Measurements from ENCODE around the gene ARHGAP18. TPM values are rescaled to one million over a fixed set of nuclear protein-coding genes. Genes with fewer than 3 reads are reported as not detected.

Gene ARHGAP18
- total RNA-seq, 1 experiment from 2014 or later: 2.4 TPM

- Histone ChIP-seq H3K23me2 (ENCODE audit: insufficient read length, low read depth, low read length, poor library complexity, severe bottlenecking) (no peaks in the 10 kb centered on the region), H2BK20ac (ENCODE audit: low read depth, low read length, poor library complexity, severe bottlenecking) (no peak overlapping the region), H2BK120ac (ENCODE audit: low read depth, low read length, poor library complexity, severe bottlenecking) (no peak overlapping the region), H3K79me1 (ENCODE audit: insufficient read depth, low read depth, low read length, poor library complexity, severe bottlenecking) (no peaks in the 10 kb centered on the region), H3T11ph (ENCODE audit: low read length) (no peak overlapping the region), H2BK12ac (ENCODE audit: insufficient read length, low read depth, low read length) (no peak overlapping the region), H2BK15ac (ENCODE audit: low read depth, low read length) (no peak overlapping the region), H2BK5ac (ENCODE audit: insufficient read length, low read length) (no peak overlapping the region), H3K56ac (ENCODE audit: insufficient read length, low read depth, low read length) (no peak overlapping the region), H3K4me1 (ENCODE audit: insufficient read depth, low read length) (no peaks in the 10 kb centered on the region), H3K79me2 (ENCODE audit: insufficient read depth, low read length) (no peaks in the 10 kb centered on the region), H3K4ac (ENCODE audit: low read depth, low read length) (no peak overlapping the region), H3K14ac (ENCODE audit: insufficient read depth, low read length) (no peak overlapping the region), H3K27me3 (ENCODE audit: insufficient read depth, low read length) (no peaks in the 10 kb centered on the region), H4K5ac (ENCODE audit: insufficient read length, low read depth, low read length) (no peak overlapping the region), H3K9ac (ENCODE audit: extremely low read depth, insufficient read length, low read length) (no peak overlapping the region), H4K91ac (ENCODE audit: insufficient read length, low read depth, low read length) (no peak overlapping the region), H2AFZ (ENCODE audit: low read length) (no peak overlapping the region), H4K8ac (replicated peaks; ENCODE audit: insufficient read length, low read depth, low read length) (no peak overlapping the region), H3K9me3 (ENCODE audit: control insufficient read depth, low read depth, low read length) (no peaks in the 10 kb centered on the region), H3K27ac (ENCODE audit: insufficient read length, low read depth, low read length) (no peak overlapping the region), H3K4me2 (ENCODE audit: insufficient read depth, insufficient read length, low read length) (no peak overlapping the region), H2AK5ac (ENCODE audit: insufficient read length, low read length) (no peak overlapping the region), H3K23ac (ENCODE audit: insufficient read length, low read depth, low read length) (no peak overlapping the region), H3K18ac (ENCODE audit: insufficient read length, low read depth, low read length) (no peak overlapping the region), H4K20me1 (ENCODE audit: control insufficient read depth, insufficient read depth, insufficient read length) (no peaks in the 10 kb centered on the region)
- Mint-ChIP-seq H3K27ac (no peak overlapping the region), H3K4me3 (no peak overlapping the region), H3K36me3 (ENCODE audit: insufficient read depth in 1 of 3, low read depth in 3 of 3) (no peaks in the 10 kb centered on the region), H3K4me1 (no peaks in the 10 kb centered on the region), H3K27me3 (ENCODE audit: low read depth) (no peaks in the 10 kb centered on the region), H3K9me3 (no peaks in the 10 kb centered on the region)
- WGBS (ENCODE audit: extremely low coverage, insufficient read length, low lambda C conversion rate): no CpG with 5 or more reads among the region's 4 CpGs
- no peak for TF ChIP-seq CTCF (conservative IDR thresholded peaks at IDR 0.05)
- DNase-seq: no peak
Observed at GRCh38 chr6:129546702-129547101, 163.3 kb downstream of the ARHGAP18 start.
